ENCODE results near the gene SLC38A8.
A peak's percentile ranks its signal among the peaks of the same experiment; 100 is the strongest.

SLC38A8 gene

GRCh38 chr16:84063980-84064379 is 21.4 kb upstream of the SLC38A8 start:
- TF ChIP-seq CTCF (IDR thresholded peaks at IDR 0.05; ENCODE audit: low read depth, low read length) = no peak
- no peak overlapping the region for H3K4me3 ChIP-seq (replicated peaks in 1 of 2; ENCODE audit: low read depth in 2 of 2, low read length in 2 of 2)
- no peak for DNase-seq (ENCODE audit: low read depth in 2 of 2)

- DNase-seq (ENCODE audit: low read depth in 2 of 2) = peak; percentile 82 to 85
- no peak overlapping the region for H3K4me3 ChIP-seq (replicated peaks in 1 of 2; ENCODE audit: low read depth in 2 of 2, low read length in 2 of 2)
- peak; percentile 89 for TF ChIP-seq CTCF (IDR thresholded peaks at IDR 0.05; ENCODE audit: low read depth, low read length)
Observed at GRCh38 chr16:84062734-84063640, 20.4 kb upstream of the SLC38A8 start.

GRCh38 chr16:84061236-84061819 is 18.7 kb upstream of the SLC38A8 start:
- no peak for TF ChIP-seq CTCF (IDR thresholded peaks at IDR 0.05; ENCODE audit: low read depth, low read length)
- H3K4me3 ChIP-seq (replicated peaks in 1 of 2; ENCODE audit: low read depth in 2 of 2, low read length in 2 of 2) = no peak overlapping the region
- DNase-seq (ENCODE audit: low read depth in 2 of 2) = no peak

GRCh38 chr16:84059946-84060901 is 17.6 kb upstream of the SLC38A8 start:
- H3K4me3 ChIP-seq (replicated peaks in 1 of 2; ENCODE audit: low read depth in 2 of 2, low read length in 2 of 2) = no peak overlapping the region
- DNase-seq (ENCODE audit: low read depth in 2 of 2) = no peak
- TF ChIP-seq CTCF (IDR thresholded peaks at IDR 0.05; ENCODE audit: low read depth, low read length) = no peak

- TF ChIP-seq CTCF (IDR thresholded peaks at IDR 0.05; ENCODE audit: low read depth, low read length) = no peak
- DNase-seq (ENCODE audit: low read depth in 2 of 2) = peak; percentile 3 to 11
- no peak overlapping the region for H3K4me3 ChIP-seq (replicated peaks in 1 of 2; ENCODE audit: low read depth in 2 of 2, low read length in 2 of 2)
Observed at GRCh38 chr16:84059111-84059510, 16.5 kb upstream of the SLC38A8 start.

GRCh38 chr16:84058664-84059063 is 16.1 kb upstream of the SLC38A8 start:
- no peak for TF ChIP-seq CTCF (IDR thresholded peaks at IDR 0.05; ENCODE audit: low read depth, low read length)
- no peak overlapping the region for H3K4me3 ChIP-seq (replicated peaks in 1 of 2; ENCODE audit: low read depth in 2 of 2, low read length in 2 of 2)
- peak in 1 of 2 donors; percentile 29 for DNase-seq (ENCODE audit: low read depth in 2 of 2)
